ENCODE results near the gene CEP72.

DNA sequence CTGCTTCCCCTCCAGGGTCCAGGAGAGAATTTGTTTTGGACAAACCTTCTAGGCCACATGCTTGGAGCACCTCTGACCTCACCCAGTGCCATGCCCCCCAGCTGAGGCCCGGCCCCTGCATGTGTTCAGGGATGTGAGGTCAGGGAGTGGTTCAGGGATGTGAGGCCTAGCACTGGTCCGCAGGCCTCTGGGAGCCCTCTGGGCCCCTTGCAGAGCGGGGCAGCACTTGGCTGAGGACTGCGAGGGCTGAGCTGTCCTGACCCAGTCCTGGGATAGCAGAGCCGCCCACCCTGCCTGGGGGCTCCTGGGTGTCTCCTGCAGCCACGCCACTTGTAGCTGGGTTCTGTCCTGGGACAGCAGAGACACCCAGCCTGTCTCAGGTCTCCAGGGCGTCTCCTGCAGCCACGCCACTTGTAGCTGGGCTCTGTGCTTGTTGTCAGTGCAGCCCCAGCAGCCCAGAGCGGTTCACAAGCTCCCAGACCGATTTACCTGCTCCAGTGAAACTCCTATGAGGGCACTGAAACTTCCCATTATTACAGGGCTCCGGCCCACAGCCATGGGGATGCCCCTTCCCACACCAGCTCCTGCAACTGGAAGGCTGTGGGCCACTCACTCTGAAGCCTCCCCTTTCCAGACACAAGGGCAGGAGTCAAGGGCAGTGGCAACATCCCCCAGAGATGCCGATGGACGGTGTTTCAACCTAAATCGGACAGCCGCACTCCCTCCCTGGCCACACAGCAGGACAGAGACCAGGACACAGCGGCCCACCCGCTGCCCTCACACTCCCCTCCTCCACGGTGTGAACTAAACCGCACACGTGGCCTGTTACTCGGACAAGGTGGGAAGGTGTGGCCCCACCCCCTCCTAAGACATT lies 5.4 kb upstream of the CEP72 start:
- TF ChIP-seq, protein P1, sequence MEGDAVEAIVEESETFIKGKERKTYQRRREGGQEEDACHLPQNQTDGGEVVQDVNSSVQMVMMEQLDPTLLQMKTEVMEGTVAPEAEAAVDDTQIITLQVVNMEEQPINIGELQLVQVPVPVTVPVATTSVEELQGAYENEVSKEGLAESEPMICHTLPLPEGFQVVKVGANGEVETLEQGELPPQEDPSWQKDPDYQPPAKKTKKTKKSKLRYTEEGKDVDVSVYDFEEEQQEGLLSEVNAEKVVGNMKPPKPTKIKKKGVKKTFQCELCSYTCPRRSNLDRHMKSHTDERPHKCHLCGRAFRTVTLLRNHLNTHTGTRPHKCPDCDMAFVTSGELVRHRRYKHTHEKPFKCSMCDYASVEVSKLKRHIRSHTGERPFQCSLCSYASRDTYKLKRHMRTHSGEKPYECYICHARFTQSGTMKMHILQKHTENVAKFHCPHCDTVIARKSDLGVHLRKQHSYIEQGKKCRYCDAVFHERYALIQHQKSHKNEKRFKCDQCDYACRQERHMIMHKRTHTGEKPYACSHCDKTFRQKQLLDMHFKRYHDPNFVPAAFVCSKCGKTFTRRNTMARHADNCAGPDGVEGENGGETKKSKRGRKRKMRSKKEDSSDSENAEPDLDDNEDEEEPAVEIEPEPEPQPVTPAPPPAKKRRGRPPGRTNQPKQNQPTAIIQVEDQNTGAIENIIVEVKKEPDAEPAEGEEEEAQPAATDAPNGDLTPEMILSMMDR (IDR thresholded peaks at IDR 0.05): no peak
- no peak for TF ChIP-seq POLR2AphosphoS5 (IDR thresholded peaks at IDR 0.05)
- TF ChIP-seq POLR2A (IDR thresholded peaks at IDR 0.05): no peak
- TF ChIP-seq EP300 (IDR thresholded peaks at IDR 0.05; ENCODE audit: low read depth): no peak

All from transverse colon (tissue), 4 donors.